PC-3 (cell line): ENCODE measurements around the gene SON.

ENCODE experiments used
- EZH2 ChIP-seq: fragments of 300-600 bp; sonication (generic); IDR thresholded peaks from one replicate; pipeline ENCODE4 v1.6.1; 2017; ENCODE audit warnings: antibody characterized with exemption, mild to moderate bottlenecking, low read length; ENCODE audit not compliant: unreplicated experiment
- EZH2phosphoT487 ChIP-seq: fragments of 300-600 bp; sonication (generic); IDR thresholded peaks from 2 replicates; pipeline ENCODE4 v1.6.1; 2018; ENCODE audit warnings: mild to moderate bottlenecking, antibody characterized with exemption, low read length, borderline replicate concordance
- TF ChIP-seq, protein P1 (sequence below): fragments of 300-600 bp; sonication (generic); conservative IDR thresholded peaks from 2 replicates; pipeline ENCODE4 v1.5.1; 2017; ENCODE audit warnings: antibody characterized with exemption, low read depth, mild to moderate bottlenecking, low read length

GRCh38 chr21:33522297-33522952 is 20.4 kb upstream of the SON start:
- TF ChIP-seq, protein P1, sequence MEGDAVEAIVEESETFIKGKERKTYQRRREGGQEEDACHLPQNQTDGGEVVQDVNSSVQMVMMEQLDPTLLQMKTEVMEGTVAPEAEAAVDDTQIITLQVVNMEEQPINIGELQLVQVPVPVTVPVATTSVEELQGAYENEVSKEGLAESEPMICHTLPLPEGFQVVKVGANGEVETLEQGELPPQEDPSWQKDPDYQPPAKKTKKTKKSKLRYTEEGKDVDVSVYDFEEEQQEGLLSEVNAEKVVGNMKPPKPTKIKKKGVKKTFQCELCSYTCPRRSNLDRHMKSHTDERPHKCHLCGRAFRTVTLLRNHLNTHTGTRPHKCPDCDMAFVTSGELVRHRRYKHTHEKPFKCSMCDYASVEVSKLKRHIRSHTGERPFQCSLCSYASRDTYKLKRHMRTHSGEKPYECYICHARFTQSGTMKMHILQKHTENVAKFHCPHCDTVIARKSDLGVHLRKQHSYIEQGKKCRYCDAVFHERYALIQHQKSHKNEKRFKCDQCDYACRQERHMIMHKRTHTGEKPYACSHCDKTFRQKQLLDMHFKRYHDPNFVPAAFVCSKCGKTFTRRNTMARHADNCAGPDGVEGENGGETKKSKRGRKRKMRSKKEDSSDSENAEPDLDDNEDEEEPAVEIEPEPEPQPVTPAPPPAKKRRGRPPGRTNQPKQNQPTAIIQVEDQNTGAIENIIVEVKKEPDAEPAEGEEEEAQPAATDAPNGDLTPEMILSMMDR: no peak
- TF ChIP-seq EZH2phosphoT487 (no peak), EZH2 (no peak)
